Caco-2 (cell line): ENCODE measurements around the gene SEPTIN14. TPM values are rescaled to one million over a fixed set of nuclear protein-coding genes. Genes with fewer than 3 reads are reported as not detected.
"Not testable (repeated sequence)": the region's sequence is repeated elsewhere in the genome, so short reads cannot be mapped to it uniquely, and the experiment has no call there.

Source experiments
- BruUV-seq: library from RNA; stranded (reverse); fragments of 400-500 nt; replicated peaks from 2 replicates; lab custom pipeline; 2021; lab: Mats Ljungman, UMichigan
- CTCF ChIA-PET: fragments of 300-600 bp; sonication (Branson Sonifier 250); formaldehyde crosslinking; loops from one replicate; lab custom pipeline; 2022; ENCODE audit warnings: antibody characterized with exemption; lab: Charles Lee
- POLR2A ChIA-PET: fragments of 300-600 bp; sonication (Branson Sonifier 250); formaldehyde crosslinking; loops from one replicate; lab custom pipeline; 2022; ENCODE audit warnings: antibody characterized with exemption; lab: Charles Lee
- DNase-seq, 2 experiments: peaks; one replicate each; pipeline versions ENCODE4 v3.0.0 to v3.0.0-alpha.2; 2020 to 2022
- H3K27me3 ChIP-seq: replicated peaks from 2 replicates; pipeline ENCODE4 v1.6.0; 2011; ENCODE audit warnings: low read length; ENCODE audit not compliant: control insufficient read depth, insufficient read depth
- H3K36me3 ChIP-seq: 2 replicates; pipeline ENCODE4 v1.5.1; 2011; ENCODE audit warnings: low read length; ENCODE audit not compliant: control insufficient read depth, insufficient read depth
- H3K4me1 ChIP-seq: fragments of 250-450 bp; sonication (Bioruptor Pico); 2 replicates; pipeline ENCODE4 v1.5.1; 2020; ENCODE audit warnings: mild to moderate bottlenecking
- H3K4me3 ChIP-seq: 2 replicates; pipeline ENCODE4 v1.5.1; 2011; ENCODE audit warnings: low read depth, mild to moderate bottlenecking, control low read depth, low read length
- H3K9me3 ChIP-seq: fragments of 250-450 bp; sonication (Bioruptor Pico); 2 replicates; pipeline ENCODE4 v1.5.1; 2020; ENCODE audit warnings: mild to moderate bottlenecking, moderate library complexity
- H3K27ac Mint-ChIP-seq: one replicate; pipeline ENCODE4 v1.8.0; 2022; ENCODE audit warnings: mixed read lengths; ENCODE audit not compliant: unreplicated experiment
- H3K27me3 Mint-ChIP-seq: one replicate; pipeline ENCODE4 v1.8.0; 2022; ENCODE audit warnings: mixed read lengths; ENCODE audit not compliant: insufficient read depth, unreplicated experiment
- H3K36me3 Mint-ChIP-seq: one replicate; pipeline ENCODE4 v1.8.0; 2022; ENCODE audit warnings: mild to moderate bottlenecking, mixed read lengths; ENCODE audit not compliant: insufficient read depth, unreplicated experiment
- H3K4me1 Mint-ChIP-seq: one replicate; pipeline ENCODE4 v1.8.0; 2022; ENCODE audit warnings: low read depth, mixed read lengths; ENCODE audit not compliant: unreplicated experiment
- H3K4me3 Mint-ChIP-seq: one replicate; pipeline ENCODE4 v1.8.0; 2022; ENCODE audit warnings: mild to moderate bottlenecking, moderate library complexity, mixed read lengths; ENCODE audit not compliant: unreplicated experiment
- H3K9me3 Mint-ChIP-seq: one replicate; pipeline ENCODE4 v1.8.0; 2022; ENCODE audit warnings: mixed read lengths; ENCODE audit not compliant: unreplicated experiment
- CTCF ChIP-seq, 2 experiments: fragments of 200-600 bp in 1 of 2; IDR thresholded peaks; 1 replicate in 1 of 2; 2 replicates in 1 of 2; pipeline versions ENCODE4 v1.5.1 to v1.8.0; 2011 to 2022; ENCODE audit warnings: antibody characterized with exemption in 1 of 2, control low read depth in 1 of 2, inconsistent platforms in 1 of 2, low read depth in 1 of 2, low read length in 1 of 2, mild to moderate bottlenecking in 1 of 2, moderate library complexity in 1 of 2; ENCODE audit not compliant: insufficient read depth in 1 of 2, severe bottlenecking in 1 of 2, unreplicated experiment in 1 of 2
- intact Hi-C: fragments of 100-400 bp; cut with micrococcal nuclease; formaldehyde crosslinking; loops from one replicate; pipeline ENCODE4 v1.10.0; 2022; ENCODE audit not compliant: unreplicated experiment
- total RNA-seq: library from RNA; stranded (reverse); gene quantifications from 2 replicates; pipeline ENCODE4 v1.2.3, GENCODE V29; 2022

SEPTIN14 gene
- total RNA-seq, 1 experiment from 2014 or later: not detected

GRCh38 chr7:55838595-55838994, 24.0 kb downstream of the SEPTIN14 start:
- DNase-seq: no peak

GRCh38 chr7:55827577-55827976, 35.0 kb downstream of the SEPTIN14 start:
- no peaks in the 10 kb centered on the region for H3K27me3 ChIP-seq
- Mint-ChIP-seq H3K4me3 (no peak overlapping the region), H3K27ac (no peak overlapping the region), H3K9me3 (peaks cover 49% of the 10 kb centered on the region), H3K4me1 (no peaks in the 10 kb centered on the region), H3K27me3 (no peaks in the 10 kb centered on the region), H3K36me3 (no peaks in the 10 kb centered on the region)
- ChIA-PET POLR2A (interaction anchor here (0.7 kb wide), 1 partner anchor 70 kb away, joined by 7 read pairs; no protein-coding TSS in a partner anchor), CTCF (no interaction called here)
- H3K4me3 ChIP-seq: no peak overlapping the region
- no TSS peak for BruUV-seq
- H3K4me1 ChIP-seq: no peaks in the 10 kb centered on the region
- H3K9me3 ChIP-seq: peaks cover 7% of the 10 kb centered on the region
- DNase-seq: no peak
- intact Hi-C loops: no loop called here
- H3K36me3 ChIP-seq: no peaks in the 10 kb centered on the region
- no peak for TF ChIP-seq CTCF (IDR thresholded peaks at IDR 0.05; ENCODE audit: insufficient read depth in 1 of 2, low read depth in 1 of 2, low read length in 1 of 2, severe bottlenecking in 1 of 2, unreplicated experiment in 1 of 2)

More at GRCh38 chr7:55838595-55838994, 24.0 kb downstream of the SEPTIN14 start:
- Histone ChIP-seq H3K4me1 (no peaks in the 10 kb centered on the region), H3K27me3 (no peaks in the 10 kb centered on the region), H3K9me3 (no peaks in the 10 kb centered on the region), H3K4me3 (no peak overlapping the region), H3K36me3 (no peaks in the 10 kb centered on the region)
- CTCF ChIA-PET: no interaction called here
- H3K4me3 Mint-ChIP-seq: no peak overlapping the region
- TF ChIP-seq CTCF (IDR thresholded peaks at IDR 0.05; ENCODE audit: insufficient read depth in 1 of 2, low read depth in 1 of 2, low read length in 1 of 2, severe bottlenecking in 1 of 2, unreplicated experiment in 1 of 2): no peak
- no peaks in the 10 kb centered on the region for H3K4me1 Mint-ChIP-seq
- H3K9me3 Mint-ChIP-seq: no peaks in the 10 kb centered on the region
- no TSS peak for BruUV-seq
- POLR2A ChIA-PET: no interaction called here
- no peaks in the 10 kb centered on the region for H3K27me3 Mint-ChIP-seq
- no peaks in the 10 kb centered on the region for H3K36me3 Mint-ChIP-seq
- H3K27ac Mint-ChIP-seq: no peak overlapping the region
- intact Hi-C loops: no loop called here

DNA sequence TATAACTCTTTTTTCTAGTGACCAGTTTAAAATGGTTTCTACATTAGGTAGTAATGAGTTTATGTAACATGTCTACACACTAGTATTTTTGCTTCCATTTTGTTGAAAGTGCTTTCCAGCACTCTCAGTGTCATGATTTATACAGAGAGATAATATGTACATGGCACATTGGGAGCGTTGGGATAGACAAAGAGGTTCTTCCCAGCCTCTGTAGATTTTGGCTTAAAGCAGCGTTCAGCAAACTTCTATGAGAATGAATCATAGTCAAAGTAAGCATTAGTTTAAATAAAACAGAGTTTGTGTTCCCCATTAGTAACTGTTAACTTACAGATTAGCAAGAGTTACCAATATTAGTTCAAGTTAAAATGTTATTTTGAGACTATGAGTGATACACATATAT, 43.9 kb downstream of the SEPTIN14 start:
- Histone ChIP-seq H3K9me3 (0 out of 2 replicates have a peak, but pooled peaks cover 6% of the 10 kb centered on the region), H3K27me3 (no peaks in the 10 kb centered on the region), H3K4me3 (no peak overlapping the region), H3K4me1 (no peaks in the 10 kb centered on the region), H3K36me3 (no peaks in the 10 kb centered on the region)
- Mint-ChIP-seq H3K27ac (no peak overlapping the region), H3K4me3 (no peak overlapping the region), H3K9me3 (peaks cover 31% of the 10 kb centered on the region), H3K27me3 (no peaks in the 10 kb centered on the region), H3K36me3 (no peaks in the 10 kb centered on the region), H3K4me1 (no peaks in the 10 kb centered on the region)
- no TSS peak for BruUV-seq
- DNase-seq: no peak
- ChIA-PET POLR2A (no interaction called here), CTCF (no interaction called here)
- intact Hi-C loops: no loop called here
- TF ChIP-seq CTCF (IDR thresholded peaks at IDR 0.05; ENCODE audit: insufficient read depth in 1 of 2, low read depth in 1 of 2, low read length in 1 of 2, severe bottlenecking in 1 of 2, unreplicated experiment in 1 of 2): no peak

DNA sequence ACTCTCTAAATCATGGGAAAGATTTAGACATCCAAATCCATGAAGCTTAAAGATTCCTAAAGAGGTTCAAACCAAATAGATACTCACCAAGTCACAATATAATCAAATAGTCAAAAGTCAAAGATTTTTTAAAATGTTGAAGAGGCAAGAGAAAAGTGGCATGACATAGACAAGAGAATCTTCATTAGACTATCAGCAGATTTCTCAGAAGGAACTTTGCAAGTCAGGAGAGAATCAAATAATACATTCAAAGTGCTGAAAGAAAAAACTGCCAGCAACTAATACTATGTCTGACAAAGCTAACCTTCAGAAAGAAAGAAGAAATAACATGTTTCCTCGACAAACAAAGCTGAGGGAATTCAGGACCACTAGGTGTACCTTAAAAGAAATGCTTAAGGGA, 65.3 kb downstream of the SEPTIN14 start:
- H3K27me3 Mint-ChIP-seq, POLR2A ChIA-PET, H3K36me3 Mint-ChIP-seq, CTCF ChIA-PET, H3K36me3 ChIP-seq, H3K4me1 Mint-ChIP-seq, H3K4me1 ChIP-seq, H3K27me3 ChIP-seq, H3K4me3 ChIP-seq, H3K4me3 Mint-ChIP-seq, intact Hi-C loops, DNase-seq, BruUV-seq, H3K27ac Mint-ChIP-seq: not testable (repeated sequence)
- H3K9me3 Mint-ChIP-seq: peaks cover 33% of the 10 kb centered on the region
- peaks cover 10% of the 10 kb centered on the region; the same call in 1 of the 2 replicates for H3K9me3 ChIP-seq
